ENCODE data around the gene LZTS3. TPM values are rescaled to one million over a fixed set of nuclear protein-coding genes. Genes with fewer than 3 reads are reported as not detected.

LZTS3 gene
- total and polyA plus RNA-seq, 2 of the 13 experiments (the other 11 are each of a cell fraction or from before 2014, with no cell fraction given): 10.1 to 31.3 TPM

DNA sequence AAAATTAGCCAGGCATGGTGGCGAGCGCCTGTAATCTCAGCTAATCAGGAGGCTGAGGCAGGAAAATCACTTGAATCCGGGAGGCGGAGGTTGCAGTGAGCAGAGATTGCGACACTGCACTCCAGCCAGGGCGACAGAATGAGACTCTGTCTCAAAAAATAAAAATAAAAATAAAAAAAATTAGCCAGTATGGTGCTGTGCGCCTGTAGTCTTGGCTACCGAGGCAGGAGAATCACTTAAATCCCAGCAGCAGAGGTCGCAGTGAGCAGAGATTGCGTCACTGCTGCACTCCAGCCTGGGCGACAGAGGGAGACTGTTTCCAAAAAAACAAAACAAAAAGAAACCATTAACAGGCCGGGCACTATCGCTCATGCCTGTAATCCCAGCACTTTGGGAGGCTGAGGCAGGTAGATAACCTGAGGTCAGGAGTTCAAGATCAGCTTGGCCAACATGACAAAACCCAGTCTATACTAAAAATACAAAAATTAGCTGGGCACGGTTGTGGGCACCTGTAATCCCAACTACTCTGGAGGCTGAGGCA lies 55.4 kb downstream of the LZTS3 start (continued):
- TF ChIP-seq GZF1 (CRISPR knock-in tag; IDR thresholded peaks at IDR 0.05) (peak; percentile 29; the same call in 1 of the 2 replicates), MEF2D (CRISPR knock-in tag; IDR thresholded peaks at IDR 0.05) (peak; percentile 77; the same call in 1 of the 2 replicates), ZFP90 (CRISPR knock-in tag; IDR thresholded peaks at IDR 0.05; ENCODE audit: borderline replicate concordance) (peak; percentile 60; the same call in 1 of the 2 replicates), ZNF331 (CRISPR knock-in tag; IDR thresholded peaks at IDR 0.05) (peak; percentile 84), RFXAP (CRISPR knock-in tag; IDR thresholded peaks at IDR 0.05; ENCODE audit: borderline replicate concordance) (peak; percentile 37; the same call in 1 of the 2 replicates), ZBTB7B (CRISPR knock-in tag; IDR thresholded peaks at IDR 0.05) (0 out of 2 replicates have a peak, but pooled peaks have one; percentile 54), CREB1 (IDR thresholded peaks at IDR 0.05) (peak; percentile 77), CREB1 (CRISPR knock-in tag; IDR thresholded peaks at IDR 0.05) (peak; percentile 82), ZNF720 (CRISPR knock-in tag; IDR thresholded peaks at IDR 0.05) (0 out of 2 replicates have a peak, but pooled peaks have one; percentile 27), ETV6 (CRISPR knock-in tag; conservative IDR thresholded peaks at IDR 0.05) (0 out of 2 replicates have a peak, but pooled peaks have one; percentile 47), ZMYM3 (CRISPR knock-in tag; IDR thresholded peaks at IDR 0.05) (peak; percentile 58; the same call in 1 of the 2 replicates), ARID2 (CRISPR knock-in tag; IDR thresholded peaks at IDR 0.05; ENCODE audit: borderline replicate concordance) (0 out of 2 replicates have a peak, but pooled peaks have one; percentile 73), SOX5 (CRISPR knock-in tag; IDR thresholded peaks at IDR 0.05; ENCODE audit: borderline replicate concordance) (peak; percentile 75), CCAR2 (optimal IDR thresholded peaks at IDR 0.05; ENCODE audit: low read depth, low read length) (peak; percentile 60), BRCA1 (CRISPR knock-in tag; IDR thresholded peaks at IDR 0.05) (0 out of 2 replicates have a peak, but pooled peaks have one; percentile 32), THAP11 (CRISPR knock-in tag; IDR thresholded peaks at IDR 0.05) (peak; percentile 72), HNF4A (CRISPR knock-in tag; IDR thresholded peaks at IDR 0.05) (peak; percentile 25; the same call in 1 of the 2 replicates)
- TF ChIP-seq, protein P1, sequence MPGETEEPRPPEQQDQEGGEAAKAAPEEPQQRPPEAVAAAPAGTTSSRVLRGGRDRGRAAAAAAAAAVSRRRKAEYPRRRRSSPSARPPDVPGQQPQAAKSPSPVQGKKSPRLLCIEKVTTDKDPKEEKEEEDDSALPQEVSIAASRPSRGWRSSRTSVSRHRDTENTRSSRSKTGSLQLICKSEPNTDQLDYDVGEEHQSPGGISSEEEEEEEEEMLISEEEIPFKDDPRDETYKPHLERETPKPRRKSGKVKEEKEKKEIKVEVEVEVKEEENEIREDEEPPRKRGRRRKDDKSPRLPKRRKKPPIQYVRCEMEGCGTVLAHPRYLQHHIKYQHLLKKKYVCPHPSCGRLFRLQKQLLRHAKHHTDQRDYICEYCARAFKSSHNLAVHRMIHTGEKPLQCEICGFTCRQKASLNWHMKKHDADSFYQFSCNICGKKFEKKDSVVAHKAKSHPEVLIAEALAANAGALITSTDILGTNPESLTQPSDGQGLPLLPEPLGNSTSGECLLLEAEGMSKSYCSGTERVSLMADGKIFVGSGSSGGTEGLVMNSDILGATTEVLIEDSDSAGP (CRISPR knock-in tag; IDR thresholded peaks at IDR 0.05; ENCODE audit: borderline replicate concordance): peak; percentile 61; the same call in 1 of the 2 replicates
- TF ChIP-seq, protein P2, sequence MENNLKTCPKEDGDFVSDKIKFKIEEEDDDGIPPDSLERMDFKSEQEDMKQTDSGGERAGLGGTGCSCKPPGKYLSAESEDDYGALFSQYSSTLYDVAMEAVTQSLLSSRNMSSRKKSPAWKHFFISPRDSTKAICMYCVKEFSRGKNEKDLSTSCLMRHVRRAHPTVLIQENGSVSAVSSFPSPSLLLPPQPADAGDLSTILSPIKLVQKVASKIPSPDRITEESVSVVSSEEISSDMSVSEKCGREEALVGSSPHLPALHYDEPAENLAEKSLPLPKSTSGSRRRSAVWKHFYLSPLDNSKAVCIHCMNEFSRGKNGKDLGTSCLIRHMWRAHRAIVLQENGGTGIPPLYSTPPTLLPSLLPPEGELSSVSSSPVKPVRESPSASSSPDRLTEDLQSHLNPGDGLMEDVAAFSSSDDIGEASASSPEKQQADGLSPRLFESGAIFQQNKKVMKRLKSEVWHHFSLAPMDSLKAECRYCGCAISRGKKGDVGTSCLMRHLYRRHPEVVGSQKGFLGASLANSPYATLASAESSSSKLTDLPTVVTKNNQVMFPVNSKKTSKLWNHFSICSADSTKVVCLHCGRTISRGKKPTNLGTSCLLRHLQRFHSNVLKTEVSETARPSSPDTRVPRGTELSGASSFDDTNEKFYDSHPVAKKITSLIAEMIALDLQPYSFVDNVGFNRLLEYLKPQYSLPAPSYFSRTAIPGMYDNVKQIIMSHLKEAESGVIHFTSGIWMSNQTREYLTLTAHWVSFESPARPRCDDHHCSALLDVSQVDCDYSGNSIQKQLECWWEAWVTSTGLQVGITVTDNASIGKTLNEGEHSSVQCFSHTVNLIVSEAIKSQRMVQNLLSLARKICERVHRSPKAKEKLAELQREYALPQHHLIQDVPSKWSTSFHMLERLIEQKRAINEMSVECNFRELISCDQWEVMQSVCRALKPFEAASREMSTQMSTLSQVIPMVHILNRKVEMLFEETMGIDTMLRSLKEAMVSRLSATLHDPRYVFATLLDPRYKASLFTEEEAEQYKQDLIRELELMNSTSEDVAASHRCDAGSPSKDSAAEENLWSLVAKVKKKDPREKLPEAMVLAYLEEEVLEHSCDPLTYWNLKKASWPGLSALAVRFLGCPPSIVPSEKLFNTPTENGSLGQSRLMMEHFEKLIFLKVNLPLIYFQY (CRISPR knock-in tag; IDR thresholded peaks at IDR 0.05; ENCODE audit: borderline replicate concordance): peak; percentile 67; the same call in 1 of the 2 replicates
- TF ChIP-seq, protein P3, sequence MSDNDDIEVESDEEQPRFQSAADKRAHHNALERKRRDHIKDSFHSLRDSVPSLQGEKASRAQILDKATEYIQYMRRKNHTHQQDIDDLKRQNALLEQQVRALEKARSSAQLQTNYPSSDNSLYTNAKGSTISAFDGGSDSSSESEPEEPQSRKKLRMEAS (IDR thresholded peaks at IDR 0.05): peak; percentile 14; the same call in 1 of the 2 replicates
- TF ChIP-seq, protein P4, sequence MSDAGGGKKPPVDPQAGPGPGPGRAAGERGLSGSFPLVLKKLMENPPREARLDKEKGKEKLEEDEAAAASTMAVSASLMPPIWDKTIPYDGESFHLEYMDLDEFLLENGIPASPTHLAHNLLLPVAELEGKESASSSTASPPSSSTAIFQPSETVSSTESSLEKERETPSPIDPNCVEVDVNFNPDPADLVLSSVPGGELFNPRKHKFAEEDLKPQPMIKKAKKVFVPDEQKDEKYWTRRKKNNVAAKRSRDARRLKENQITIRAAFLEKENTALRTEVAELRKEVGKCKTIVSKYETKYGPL (CRISPR knock-in tag; IDR thresholded peaks at IDR 0.05): peak; percentile 59; the same call in 1 of the 2 replicates
